T-helper 9 cell (primary cell): ENCODE data around the gene NIPBL.
"Not testable (repeated sequence)": the region's sequence is repeated elsewhere in the genome, so short reads cannot be mapped to it uniquely, and the experiment has no call there.

Source experiments
- DNase-seq: peaks from one replicate; pipeline ENCODE4 v3.0.0-alpha.2; 2020
- total RNA-seq, 2 donors: gene quantifications; one replicate each; lab custom pipeline; 2026; lab: John Stamatoyannopoulos, UW

The NIPBL gene, protein sequence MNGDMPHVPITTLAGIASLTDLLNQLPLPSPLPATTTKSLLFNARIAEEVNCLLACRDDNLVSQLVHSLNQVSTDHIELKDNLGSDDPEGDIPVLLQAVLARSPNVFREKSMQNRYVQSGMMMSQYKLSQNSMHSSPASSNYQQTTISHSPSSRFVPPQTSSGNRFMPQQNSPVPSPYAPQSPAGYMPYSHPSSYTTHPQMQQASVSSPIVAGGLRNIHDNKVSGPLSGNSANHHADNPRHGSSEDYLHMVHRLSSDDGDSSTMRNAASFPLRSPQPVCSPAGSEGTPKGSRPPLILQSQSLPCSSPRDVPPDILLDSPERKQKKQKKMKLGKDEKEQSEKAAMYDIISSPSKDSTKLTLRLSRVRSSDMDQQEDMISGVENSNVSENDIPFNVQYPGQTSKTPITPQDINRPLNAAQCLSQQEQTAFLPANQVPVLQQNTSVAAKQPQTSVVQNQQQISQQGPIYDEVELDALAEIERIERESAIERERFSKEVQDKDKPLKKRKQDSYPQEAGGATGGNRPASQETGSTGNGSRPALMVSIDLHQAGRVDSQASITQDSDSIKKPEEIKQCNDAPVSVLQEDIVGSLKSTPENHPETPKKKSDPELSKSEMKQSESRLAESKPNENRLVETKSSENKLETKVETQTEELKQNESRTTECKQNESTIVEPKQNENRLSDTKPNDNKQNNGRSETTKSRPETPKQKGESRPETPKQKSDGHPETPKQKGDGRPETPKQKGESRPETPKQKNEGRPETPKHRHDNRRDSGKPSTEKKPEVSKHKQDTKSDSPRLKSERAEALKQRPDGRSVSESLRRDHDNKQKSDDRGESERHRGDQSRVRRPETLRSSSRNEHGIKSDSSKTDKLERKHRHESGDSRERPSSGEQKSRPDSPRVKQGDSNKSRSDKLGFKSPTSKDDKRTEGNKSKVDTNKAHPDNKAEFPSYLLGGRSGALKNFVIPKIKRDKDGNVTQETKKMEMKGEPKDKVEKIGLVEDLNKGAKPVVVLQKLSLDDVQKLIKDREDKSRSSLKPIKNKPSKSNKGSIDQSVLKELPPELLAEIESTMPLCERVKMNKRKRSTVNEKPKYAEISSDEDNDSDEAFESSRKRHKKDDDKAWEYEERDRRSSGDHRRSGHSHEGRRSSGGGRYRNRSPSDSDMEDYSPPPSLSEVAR (N-terminal part only)
- 153 to 244 reads per million in 2 donors for total RNA-seq

DNA sequence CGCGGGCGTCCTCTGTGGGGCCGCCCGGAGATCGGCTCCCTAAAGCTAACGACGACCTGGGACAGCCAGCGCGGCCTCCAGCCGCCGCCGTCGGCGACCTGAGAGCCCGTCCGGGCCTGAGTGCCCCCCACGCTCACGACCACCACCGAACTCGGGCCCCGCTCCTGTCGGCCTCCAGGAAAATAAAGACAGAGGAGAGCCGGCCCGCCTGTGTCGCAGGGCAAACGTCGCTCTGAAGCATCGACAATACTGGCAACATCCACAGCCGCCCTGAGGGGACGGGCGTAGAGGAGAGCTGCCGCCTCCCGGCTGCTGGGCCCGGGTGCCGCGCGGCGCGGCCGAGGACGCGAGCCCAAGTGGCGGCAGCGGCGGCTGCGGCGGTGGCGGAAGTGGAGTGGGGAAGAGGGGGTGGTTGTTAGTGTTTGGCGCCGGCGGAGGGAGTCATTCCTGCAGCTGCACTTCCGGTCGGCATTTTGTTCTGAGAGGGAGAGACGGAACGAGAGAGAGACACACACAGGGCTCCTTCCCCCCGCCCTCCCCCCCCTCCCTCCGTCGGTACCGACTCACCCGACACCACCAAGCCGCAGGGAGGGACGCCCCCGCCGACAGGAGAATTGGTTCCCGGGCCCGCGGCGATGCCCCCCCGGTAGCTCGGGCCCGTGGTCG is at the start of gene NIPBL:
Gene NIPBL, plus strand, starts transcription at position 471 of the 666 bp plus-strand sequence. CDS start 76,928 bp downstream, outside the sequence.
- peak; percentile 85 for DNase-seq

DNA sequence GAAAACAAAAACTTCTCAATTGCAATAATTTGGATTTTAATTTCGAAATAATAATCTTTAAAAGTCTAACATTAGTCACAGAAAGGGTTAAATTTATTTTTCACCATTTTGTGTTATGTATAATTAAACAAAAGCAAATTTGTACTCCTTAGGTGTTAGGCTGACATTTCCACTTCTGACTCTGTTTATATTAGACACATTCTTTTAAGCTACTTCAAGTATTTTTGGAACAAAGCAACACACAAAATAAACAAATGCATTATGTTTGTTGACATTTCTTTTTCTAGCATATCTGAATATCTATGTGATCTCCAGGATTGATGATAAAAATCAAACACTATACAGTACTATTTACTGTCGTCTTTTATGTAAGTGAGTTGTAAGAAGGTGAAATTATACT is 44.3 kb upstream of the NIPBL start:
- no peak for DNase-seq

- DNase-seq: no peak
Observed at GRCh38 chr5:36836831-36837230, 39.7 kb upstream of the NIPBL start.

DNA sequence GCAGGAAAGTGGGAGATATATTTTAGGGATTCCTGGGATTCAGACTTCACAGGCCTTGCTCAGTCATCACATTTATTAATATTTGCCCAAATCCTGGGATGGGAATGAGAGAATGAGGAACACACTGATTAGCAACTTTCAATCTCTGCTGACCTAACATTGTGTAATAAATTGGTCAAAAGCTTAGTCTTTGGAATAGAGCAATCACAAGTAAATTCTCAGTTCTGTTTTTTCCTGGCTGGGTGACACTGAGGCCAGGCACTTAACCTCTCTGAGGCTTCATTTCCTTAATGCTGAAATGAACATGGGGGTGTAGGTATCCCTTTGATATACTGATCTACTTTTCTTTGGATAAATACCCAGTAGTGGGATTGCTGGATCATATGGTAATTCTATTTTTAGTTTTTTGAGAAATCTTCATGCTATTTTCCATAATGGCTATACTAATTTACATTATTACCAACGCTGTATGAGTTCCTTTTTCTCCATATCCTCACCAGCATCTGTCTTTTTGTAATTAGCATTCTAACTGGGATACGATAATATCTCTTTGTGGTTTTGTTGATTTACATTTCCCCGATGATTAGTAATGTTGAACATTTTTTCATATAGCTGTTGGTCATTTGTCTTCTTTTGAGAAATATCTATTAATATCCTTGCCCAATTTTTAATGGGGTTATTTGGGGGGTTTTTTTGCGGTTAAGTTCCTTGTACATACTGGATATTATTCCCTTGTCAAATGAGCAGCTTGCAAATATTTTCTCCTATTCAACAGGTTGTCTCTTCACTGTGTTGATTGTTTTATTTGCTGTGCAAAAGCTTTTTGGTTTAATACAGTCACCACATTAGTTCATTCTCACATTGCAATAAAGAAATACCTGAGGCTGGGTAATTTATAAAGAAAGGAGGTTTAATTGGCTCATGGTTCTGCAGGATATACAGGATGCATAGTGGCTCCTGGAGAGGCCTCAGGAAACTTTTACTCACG is 36.8 kb upstream of the NIPBL start:
- DNase-seq: no peak

GRCh38 chr5:36841677-36842076 is 34.9 kb upstream of the NIPBL start:
- no peak for DNase-seq

GRCh38 chr5:36842087-36842486 is 34.5 kb upstream of the NIPBL start:
- DNase-seq: no peak

GRCh38 chr5:36844305-36844704 is 32.3 kb upstream of the NIPBL start:
- no peak for DNase-seq

GRCh38 chr5:36848545-36848944 is 28.0 kb upstream of the NIPBL start:
- DNase-seq: not testable (repeated sequence)

- DNase-seq: not testable (repeated sequence)
Observed at GRCh38 chr5:36852903-36853302, 23.7 kb upstream of the NIPBL start.

DNA sequence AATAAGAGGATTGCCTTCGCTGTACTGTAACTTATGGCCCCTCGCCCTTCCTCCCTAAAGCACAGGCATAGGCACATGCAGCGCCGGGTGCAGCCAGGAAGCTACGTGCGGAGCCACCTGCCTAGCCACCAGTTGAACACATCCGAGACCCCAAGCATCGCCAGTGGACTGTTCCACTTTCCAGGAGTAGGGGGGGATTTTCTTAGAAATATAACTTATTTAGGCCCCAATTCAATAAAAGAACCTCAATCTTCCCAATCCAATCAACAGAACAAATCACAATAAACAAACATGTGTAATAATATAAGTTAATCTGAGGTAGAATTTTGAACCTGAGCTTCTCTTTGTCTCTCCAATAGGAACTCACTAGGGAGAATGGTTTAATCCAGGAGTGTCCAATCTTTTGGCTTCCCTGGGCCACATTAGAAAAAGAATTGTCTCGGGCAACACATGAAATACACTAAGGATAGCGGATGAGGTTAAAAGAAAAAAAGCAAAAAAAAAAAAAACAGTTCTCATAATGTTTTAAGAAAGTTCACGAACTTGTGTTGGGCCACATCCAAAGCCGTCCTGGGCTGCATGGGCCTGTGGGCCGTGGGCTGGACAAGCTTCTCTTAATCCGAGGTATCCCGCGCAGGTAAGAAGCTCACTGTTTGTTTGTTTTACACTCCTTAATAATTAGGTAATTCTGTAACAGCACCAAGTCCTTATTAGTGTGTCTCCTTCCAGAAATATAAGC is 22.0 kb upstream of the NIPBL start:
- no peak for DNase-seq

DNA sequence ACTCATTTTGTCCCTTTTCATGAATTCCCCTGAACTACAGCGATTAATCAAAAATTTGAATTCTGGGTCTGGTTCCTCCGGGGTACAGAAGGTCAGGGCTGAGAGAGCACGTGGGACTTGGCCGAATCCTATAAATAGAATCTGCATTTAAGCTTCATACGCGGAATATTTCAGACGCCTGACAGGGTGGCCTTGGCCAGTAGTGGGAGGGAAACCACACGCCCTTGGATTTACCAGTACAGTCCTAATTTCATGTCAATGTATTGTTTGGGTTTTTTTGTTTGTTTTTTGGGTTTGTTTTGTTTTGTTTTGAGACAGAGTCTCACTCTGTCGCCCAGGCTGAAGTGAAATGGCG is 21.5 kb upstream of the NIPBL start:
- DNase-seq: no peak

DNA sequence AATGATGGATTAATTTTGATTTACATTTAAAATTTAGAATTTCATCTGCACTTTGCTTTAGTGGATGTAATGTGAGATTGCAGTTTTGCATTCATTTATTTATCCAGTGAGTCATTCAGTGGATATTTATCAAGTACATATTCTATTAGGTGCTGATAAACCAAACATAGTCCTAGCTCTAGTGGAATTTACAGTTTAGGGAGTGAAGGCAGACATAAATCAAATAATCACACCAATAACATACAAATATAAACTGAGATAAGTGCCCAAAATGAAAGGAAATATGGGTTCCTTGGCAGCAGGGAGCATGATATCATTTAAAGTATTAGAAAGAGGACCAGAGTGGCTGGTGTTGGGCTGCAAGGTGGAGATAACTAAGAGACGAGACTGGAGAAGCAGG is 14.7 kb upstream of the NIPBL start:
- DNase-seq: no peak

DNA sequence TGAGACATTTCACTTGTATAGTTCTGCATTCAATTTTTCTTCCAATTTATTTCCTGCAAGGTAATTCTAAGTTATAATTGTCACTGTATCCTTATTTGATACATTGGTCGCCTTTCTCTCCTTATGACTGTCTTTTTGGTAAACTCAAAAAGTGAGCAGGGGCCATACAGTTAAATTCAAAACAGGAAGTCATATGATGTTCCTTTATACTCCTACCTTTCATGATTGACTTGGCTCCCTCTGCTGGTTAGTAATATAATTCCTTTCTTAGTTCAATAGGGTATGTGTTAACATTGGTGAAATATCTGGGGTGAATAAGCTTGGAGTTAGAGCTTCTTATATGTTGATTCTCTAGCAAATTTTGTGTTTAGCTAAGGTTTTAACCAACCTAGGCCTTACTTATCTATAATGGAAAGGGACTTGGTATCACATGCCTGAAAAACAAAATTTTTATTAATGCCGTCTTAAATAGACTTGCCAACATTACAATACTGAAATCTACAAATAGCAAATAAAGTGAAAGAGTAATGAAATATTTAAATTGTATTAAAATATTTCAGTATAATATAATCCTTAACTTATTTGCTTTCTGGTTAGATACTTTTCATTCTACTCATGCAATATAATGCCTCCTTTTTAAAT is 6.0 kb upstream of the NIPBL start:
- no peak for DNase-seq

- no peak for DNase-seq
Observed at GRCh38 chr5:36874465-36874864, 2.1 kb upstream of the NIPBL start.

GRCh38 chr5:36875051-36875789 is 1.3 kb upstream of the NIPBL start:
- peak; percentile 47 for DNase-seq

DNA sequence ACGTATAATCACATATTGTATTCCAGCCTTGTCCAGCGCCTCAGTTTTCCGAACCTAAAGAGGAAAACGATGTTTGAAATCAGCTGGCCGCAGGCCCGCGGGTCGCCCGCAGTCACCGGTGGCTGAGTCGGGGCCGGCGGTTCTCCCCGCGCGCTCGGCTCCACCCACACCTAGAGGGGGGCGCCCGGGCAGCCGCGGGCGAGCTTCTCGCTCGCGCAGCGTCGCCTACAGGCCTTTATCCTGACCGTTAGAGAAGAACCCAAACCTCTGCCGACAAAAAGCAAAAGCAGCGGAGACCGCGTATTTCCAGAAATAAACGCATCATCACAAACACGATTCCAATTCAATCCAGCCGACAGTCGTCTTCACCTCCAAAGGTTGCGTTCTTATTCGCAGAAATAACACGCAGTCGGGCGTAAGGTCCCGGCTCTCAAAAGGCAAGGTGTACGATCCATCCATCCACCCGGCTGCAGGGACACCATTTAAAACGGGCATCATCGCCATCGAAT is 725 bp upstream of the NIPBL start:
- peak; percentile 71 for DNase-seq

DNA sequence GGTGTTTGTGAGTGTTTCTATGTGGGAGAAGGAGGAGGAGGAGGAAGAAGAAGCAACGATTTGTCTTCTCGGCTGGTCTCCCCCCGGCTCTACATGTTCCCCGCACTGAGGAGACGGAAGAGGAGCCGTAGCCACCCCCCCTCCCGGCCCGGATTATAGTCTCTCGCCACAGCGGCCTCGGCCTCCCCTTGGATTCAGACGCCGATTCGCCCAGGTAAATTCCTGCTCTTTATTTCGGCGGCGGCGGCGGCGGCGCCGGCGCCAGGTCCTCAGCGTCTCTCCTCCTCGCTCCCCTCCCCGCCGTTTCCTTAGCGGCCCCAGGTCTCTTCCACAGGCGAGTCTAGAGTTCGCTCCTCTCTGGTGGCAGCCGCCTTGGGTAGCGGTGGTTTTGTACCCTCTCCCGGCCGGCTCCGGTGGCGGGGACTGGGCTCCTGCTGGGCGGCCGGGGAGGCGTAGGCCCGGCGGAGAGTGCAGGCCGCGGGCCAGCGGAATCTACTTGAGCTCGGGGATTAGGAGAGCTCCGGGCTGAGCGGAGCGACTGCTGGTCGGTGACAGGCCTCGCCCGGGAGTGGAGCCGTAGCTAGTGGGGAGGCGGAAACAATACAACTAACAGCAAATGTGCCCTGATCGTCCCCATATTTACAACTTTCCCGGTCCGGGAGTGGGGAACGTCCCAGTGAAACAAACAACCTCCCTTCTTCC is 547 bp downstream of the NIPBL start:
- no peak for DNase-seq

DNA sequence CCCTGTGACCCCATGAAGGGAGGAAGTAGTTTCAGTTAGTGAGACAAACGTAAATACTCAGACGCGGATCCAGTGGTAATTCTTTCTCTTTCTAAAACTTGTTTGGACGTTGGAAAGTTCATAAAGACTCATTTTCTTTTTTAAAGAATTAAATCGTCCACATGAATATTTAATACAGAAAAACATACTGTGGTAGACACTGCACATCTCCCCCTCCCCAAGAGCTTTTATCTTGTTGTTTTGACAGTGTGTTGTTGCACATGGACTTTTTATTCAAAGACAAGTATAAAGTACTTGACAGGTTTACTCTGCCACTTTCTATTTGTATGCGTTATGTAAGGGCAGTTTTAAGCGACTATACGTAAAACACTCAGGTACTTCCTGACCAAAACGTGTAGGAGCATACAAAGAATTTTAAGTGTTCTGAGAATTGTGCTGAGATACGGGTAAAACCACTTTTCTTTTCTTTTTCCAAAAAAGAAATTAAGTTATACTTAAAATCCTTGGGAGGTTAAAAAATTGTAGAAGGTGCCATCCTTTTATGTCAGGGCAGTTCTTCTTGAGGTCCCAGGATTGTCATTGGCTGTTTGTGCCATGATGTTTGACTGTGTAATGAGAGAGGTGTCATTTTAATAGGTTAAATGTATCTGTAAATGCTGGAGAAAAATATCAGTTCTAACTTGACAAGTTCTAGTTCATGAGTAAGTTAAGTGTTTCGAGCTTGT is 1.3 kb downstream of the NIPBL start:
- DNase-seq: no peak
